ES-I3 (cell line): ENCODE results near the gene SNX1.
A peak's percentile ranks its signal among the peaks of the same experiment; 100 is the strongest.
"Not testable (repeated sequence)": the region's sequence is repeated elsewhere in the genome, so short reads cannot be mapped to it uniquely, and the experiment has no call there.

Source experiments
- H3K36me3 ChIP-seq: 2 replicates; pipeline ENCODE4 v1.6.1; 2013; ENCODE audit warnings: mild to moderate bottlenecking, low read length, control low read depth, moderate library complexity; ENCODE audit not compliant: insufficient read depth
- H3K4me1 ChIP-seq: 2 replicates; pipeline ENCODE4 v1.6.1; 2013; ENCODE audit warnings: mild to moderate bottlenecking, control low read depth, low read length; ENCODE audit not compliant: insufficient read depth
- H3K9ac ChIP-seq: 2 replicates; pipeline ENCODE4 v1.6.1; 2013; ENCODE audit warnings: low read depth, mild to moderate bottlenecking, low read length, moderate library complexity
- H3K9me3 ChIP-seq: 2 replicates; pipeline ENCODE4 v1.6.1; 2013; ENCODE audit warnings: mild to moderate bottlenecking, low read length, moderate library complexity; ENCODE audit not compliant: control insufficient read depth, insufficient read depth

SNX1 gene

GRCh38 chr15:64067564-64068030 lies 28.2 kb upstream of the SNX1 start:
- Histone ChIP-seq H3K36me3 (peaks cover 10% of the 10 kb centered on the region; the same call in 1 of the 2 replicates), H3K9ac (no peak overlapping the region; the same call in 1 of the 2 replicates), H3K9me3 (no peaks in the 10 kb centered on the region), H3K4me1 (no peaks in the 10 kb centered on the region)

GRCh38 chr15:64068133-64068532 lies 27.6 kb upstream of the SNX1 start:
- Histone ChIP-seq H3K9me3 (no peaks in the 10 kb centered on the region), H3K4me1 (no peaks in the 10 kb centered on the region), H3K9ac (no peak overlapping the region), H3K36me3 (peaks cover 10% of the 10 kb centered on the region; the same call in 1 of the 2 replicates)

- H3K36me3 ChIP-seq = peaks cover 10% of the 10 kb centered on the region; the same call in 1 of the 2 replicates
- no peak overlapping the region for H3K9ac ChIP-seq
- no peaks in the 10 kb centered on the region for H3K4me1 ChIP-seq
- no peaks in the 10 kb centered on the region for H3K9me3 ChIP-seq
Measured at GRCh38 chr15:64070106-64070505, 25.7 kb upstream of the SNX1 start.

GRCh38 chr15:64070965-64071851 lies 24.6 kb upstream of the SNX1 start:
- no peaks in the 10 kb centered on the region for H3K4me1 ChIP-seq
- H3K9me3 ChIP-seq = no peaks in the 10 kb centered on the region
- H3K9ac ChIP-seq = no peak overlapping the region

GRCh38 chr15:64071931-64072765 lies 23.6 kb upstream of the SNX1 start:
- Histone ChIP-seq H3K4me1 (no peaks in the 10 kb centered on the region), H3K36me3 (peaks cover 10% of the 10 kb centered on the region; the same call in 1 of the 2 replicates), H3K9ac (no peak overlapping the region), H3K9me3 (no peaks in the 10 kb centered on the region)

More at GRCh38 chr15:64070965-64071851, 24.6 kb upstream of the SNX1 start:
- H3K36me3 ChIP-seq = peaks cover 10% of the 10 kb centered on the region; the same call in 1 of the 2 replicates

GRCh38 chr15:64072812-64073211 lies 23.0 kb upstream of the SNX1 start:
- Histone ChIP-seq H3K9ac (no peak overlapping the region), H3K4me1 (no peaks in the 10 kb centered on the region), H3K9me3 (no peaks in the 10 kb centered on the region), H3K36me3 (peaks cover 10% of the 10 kb centered on the region; the same call in 1 of the 2 replicates)

GRCh38 chr15:64073496-64073895 lies 22.3 kb upstream of the SNX1 start:
- H3K9me3 ChIP-seq = not testable (repeated sequence)

GRCh38 chr15:64082757-64083156 lies 13.0 kb upstream of the SNX1 start:
- Histone ChIP-seq H3K4me1 (no peaks in the 10 kb centered on the region), H3K9me3 (no peaks in the 10 kb centered on the region), H3K36me3 (no peaks in the 10 kb centered on the region), H3K9ac (no peak overlapping the region)

More at GRCh38 chr15:64073496-64073895, 22.3 kb upstream of the SNX1 start:
- H3K9ac ChIP-seq, H3K4me1 ChIP-seq, H3K36me3 ChIP-seq: not testable (repeated sequence)

- H3K9me3 ChIP-seq = no peaks in the 10 kb centered on the region
- H3K9ac ChIP-seq = no peak overlapping the region
- H3K4me1 ChIP-seq = peaks cover 6% of the 10 kb centered on the region
- H3K36me3 ChIP-seq = no peaks in the 10 kb centered on the region; the same call in 1 of the 2 replicates
Measured at GRCh38 chr15:64089543-64090280, 6.1 kb upstream of the SNX1 start.

GRCh38 chr15:64090527-64090926 lies 5.3 kb upstream of the SNX1 start:
- Histone ChIP-seq H3K9me3 (no peaks in the 10 kb centered on the region), H3K9ac (no peak overlapping the region), H3K4me1 (peaks cover 10% of the 10 kb centered on the region), H3K36me3 (no peaks in the 10 kb centered on the region; the same call in 1 of the 2 replicates)

- Histone ChIP-seq H3K4me1 (peaks cover 10% of the 10 kb centered on the region), H3K9ac (peak overlapping the region; percentile 95; the same call in 1 of the 2 replicates), H3K9me3 (no peaks in the 10 kb centered on the region), H3K36me3 (no peaks in the 10 kb centered on the region; the same call in 1 of the 2 replicates)
Measured at GRCh38 chr15:64092075-64092820, 3.5 kb upstream of the SNX1 start.

GRCh38 chr15:64092864-64093626 lies 2.7 kb upstream of the SNX1 start:
- Histone ChIP-seq H3K9ac (peak overlapping the region; percentile 95), H3K36me3 (no peaks in the 10 kb centered on the region; the same call in 1 of the 2 replicates), H3K4me1 (peaks cover 10% of the 10 kb centered on the region), H3K9me3 (no peaks in the 10 kb centered on the region)
